Fibroblast of lung (primary cell): Measurements from ENCODE around the gene RPA3.

Experiments used
- CTCF ChIP-seq, 2 donors: IDR thresholded peaks in 1 of 2; conservative IDR thresholded peaks in 1 of 2; 1 replicate in 1 of 2; 2 replicates in 1 of 2; pipeline ENCODE4 v1.5.1; 2011 to 2012; ENCODE audit warnings: low read length in 2 of 2, control low read depth in 1 of 2, inconsistent platforms in 1 of 2, low read depth in 1 of 2, mild to moderate bottlenecking in 1 of 2
- EZH2 ChIP-seq: IDR thresholded peaks from 2 replicates; pipeline ENCODE4 v1.5.1; 2012; ENCODE audit warnings: low read length, control low read depth, mild to moderate bottlenecking; ENCODE audit errors: missing control alignments

- TF ChIP-seq CTCF (conservative IDR thresholded peaks at IDR 0.05 in 1 of 2, IDR thresholded peaks at IDR 0.05 in 1 of 2; ENCODE audit: low read depth in 1 of 2, low read length in 2 of 2): no peak
- TF ChIP-seq EZH2: no peak
These were observed 28.1 kb upstream of the RPA3 start for GRCh38 chr7:7746458-7746857.
